VCaP (cell line): ENCODE results near the gene HOXB8.

ENCODE experiments used
- H3K27ac ChIP-seq: fragments of 450-650 bp; 2 replicates; pipeline ENCODE4 v1.5.1; 2017
- TF ChIP-seq, protein P1 (sequence below): fragments of 450-650 bp; conservative IDR thresholded peaks from 2 replicates; pipeline ENCODE4 v1.5.1; 2017; ENCODE audit warnings: mild to moderate bottlenecking, moderate library complexity

HOXB8 gene

DNA sequence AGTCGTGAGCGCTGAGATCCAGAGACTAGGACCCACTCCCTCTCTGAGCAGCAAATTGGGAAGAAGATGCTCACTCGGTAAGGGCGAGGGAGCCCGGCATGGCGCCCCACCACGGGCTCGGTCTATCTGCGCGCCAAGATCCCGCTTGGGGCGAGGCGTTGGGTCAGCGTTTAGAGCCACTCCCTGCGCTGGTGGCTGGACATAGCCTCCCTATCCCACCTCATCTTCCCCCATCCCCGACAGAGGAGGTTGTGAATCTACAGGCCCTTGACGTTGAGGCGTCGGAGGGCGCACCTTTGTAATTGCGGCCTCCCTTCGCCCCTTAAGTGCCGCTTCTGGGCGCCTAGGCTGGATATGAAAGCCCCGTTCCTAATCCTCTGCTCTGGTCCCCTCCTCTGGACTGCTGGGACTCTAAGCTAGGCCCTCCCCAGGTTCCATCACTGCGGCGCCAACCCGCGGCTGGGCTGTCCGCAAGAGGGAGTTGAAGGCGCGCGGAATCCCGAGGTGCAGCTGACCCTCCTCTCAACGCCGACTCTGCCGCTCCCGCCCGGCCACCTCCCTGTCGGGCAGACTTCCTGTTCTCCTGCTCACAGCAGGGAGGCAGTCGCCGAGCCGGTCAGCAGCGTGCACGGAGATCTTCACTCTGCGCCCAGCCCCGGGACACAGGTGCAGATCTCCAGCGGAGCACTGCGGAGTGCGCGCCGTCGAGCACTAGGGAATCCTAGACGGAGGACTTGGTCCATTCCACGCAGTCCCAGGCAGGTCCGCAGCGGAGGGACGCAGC, 27.2 kb upstream of the HOXB8 start:
- no peak overlapping the region for H3K27ac ChIP-seq
- TF ChIP-seq, protein P1, sequence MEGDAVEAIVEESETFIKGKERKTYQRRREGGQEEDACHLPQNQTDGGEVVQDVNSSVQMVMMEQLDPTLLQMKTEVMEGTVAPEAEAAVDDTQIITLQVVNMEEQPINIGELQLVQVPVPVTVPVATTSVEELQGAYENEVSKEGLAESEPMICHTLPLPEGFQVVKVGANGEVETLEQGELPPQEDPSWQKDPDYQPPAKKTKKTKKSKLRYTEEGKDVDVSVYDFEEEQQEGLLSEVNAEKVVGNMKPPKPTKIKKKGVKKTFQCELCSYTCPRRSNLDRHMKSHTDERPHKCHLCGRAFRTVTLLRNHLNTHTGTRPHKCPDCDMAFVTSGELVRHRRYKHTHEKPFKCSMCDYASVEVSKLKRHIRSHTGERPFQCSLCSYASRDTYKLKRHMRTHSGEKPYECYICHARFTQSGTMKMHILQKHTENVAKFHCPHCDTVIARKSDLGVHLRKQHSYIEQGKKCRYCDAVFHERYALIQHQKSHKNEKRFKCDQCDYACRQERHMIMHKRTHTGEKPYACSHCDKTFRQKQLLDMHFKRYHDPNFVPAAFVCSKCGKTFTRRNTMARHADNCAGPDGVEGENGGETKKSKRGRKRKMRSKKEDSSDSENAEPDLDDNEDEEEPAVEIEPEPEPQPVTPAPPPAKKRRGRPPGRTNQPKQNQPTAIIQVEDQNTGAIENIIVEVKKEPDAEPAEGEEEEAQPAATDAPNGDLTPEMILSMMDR, result no peak

DNA sequence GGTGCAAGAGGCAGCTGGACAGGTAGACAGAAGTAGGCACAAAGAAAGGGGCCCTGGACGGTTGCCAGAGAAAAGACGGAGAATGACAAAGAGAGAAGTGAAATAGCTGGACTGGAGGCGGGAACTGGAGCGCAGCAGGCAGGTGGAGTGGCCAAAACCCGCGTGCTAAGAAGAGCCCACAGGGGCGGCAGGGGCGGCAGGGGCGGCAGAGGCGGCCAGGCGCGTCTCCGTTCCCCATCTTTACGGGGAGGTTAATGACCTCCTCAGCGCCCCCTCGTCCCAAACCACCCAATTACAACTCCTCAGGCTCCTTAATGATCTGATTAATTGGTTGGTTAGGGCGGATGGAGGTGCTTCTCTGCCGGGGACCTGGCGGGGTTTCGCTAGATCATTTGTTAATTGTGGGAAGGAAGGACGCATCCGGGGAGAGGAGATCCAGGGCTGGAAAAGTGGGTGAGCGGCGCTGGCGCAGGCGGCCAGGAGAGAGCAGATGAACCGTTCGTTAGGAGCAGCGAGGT, 26.5 kb upstream of the HOXB8 start:
- H3K27ac ChIP-seq, result no peak overlapping the region
- TF ChIP-seq, protein P1, result no peak

DNA sequence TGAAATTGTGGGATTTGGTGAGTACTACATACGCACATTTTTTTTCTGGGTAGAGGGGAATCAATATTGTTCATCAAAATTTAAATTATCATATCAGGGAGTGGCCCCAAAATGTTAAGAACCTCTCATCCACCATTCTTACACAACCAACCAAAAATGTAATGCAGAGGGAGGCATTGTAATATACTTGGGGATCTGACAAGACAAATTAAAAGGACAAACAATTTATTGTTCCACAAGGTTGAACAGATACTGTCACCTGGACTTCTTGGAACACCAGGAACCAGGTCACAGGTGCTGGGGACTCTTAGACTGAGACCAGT, 25.7 kb upstream of the HOXB8 start:
- TF ChIP-seq, protein P1, result no peak
- no peak overlapping the region for H3K27ac ChIP-seq

DNA sequence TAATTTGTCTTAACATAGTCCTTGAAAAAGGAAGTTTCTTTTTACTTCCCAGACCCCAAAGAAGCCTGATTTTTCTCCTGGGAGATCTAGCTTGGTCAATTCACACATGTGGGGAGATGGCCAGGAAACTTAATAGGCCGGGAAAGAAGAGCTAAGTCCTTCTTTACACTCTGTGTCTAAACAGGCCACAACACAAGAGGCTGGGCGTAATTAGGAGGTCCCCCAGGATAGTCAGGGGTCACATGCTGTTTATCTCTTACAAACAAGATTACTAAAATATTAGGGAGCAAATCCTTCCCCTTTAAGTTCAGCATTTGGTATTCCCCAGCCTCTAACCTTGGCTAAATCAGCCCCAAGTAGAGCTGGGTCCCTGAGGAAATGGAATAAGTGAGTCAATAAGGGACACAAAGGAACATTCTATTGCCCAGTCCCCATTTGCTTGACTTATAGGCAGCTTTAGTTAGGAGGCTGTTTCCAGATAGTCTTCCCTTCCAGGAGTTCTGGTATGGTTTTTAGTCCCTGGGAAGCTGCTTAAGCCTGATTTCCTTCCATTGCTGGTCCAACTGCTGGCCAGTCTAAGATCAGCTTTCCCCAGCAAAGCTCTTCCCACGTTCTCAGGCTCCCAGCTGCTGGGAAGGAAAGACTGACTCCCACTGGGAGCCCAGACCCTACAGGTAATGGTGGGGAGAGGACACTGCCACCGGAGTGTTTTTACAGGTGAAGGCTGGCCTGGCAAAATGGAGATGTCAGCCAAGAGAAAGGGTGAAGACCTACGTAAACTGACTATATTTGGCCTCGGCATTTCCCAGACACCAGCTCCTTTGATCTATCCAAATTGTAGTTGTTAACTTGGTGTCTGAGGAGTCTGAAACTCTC, 25.1 kb upstream of the HOXB8 start:
- TF ChIP-seq, protein P1, result no peak
- no peak overlapping the region for H3K27ac ChIP-seq

DNA sequence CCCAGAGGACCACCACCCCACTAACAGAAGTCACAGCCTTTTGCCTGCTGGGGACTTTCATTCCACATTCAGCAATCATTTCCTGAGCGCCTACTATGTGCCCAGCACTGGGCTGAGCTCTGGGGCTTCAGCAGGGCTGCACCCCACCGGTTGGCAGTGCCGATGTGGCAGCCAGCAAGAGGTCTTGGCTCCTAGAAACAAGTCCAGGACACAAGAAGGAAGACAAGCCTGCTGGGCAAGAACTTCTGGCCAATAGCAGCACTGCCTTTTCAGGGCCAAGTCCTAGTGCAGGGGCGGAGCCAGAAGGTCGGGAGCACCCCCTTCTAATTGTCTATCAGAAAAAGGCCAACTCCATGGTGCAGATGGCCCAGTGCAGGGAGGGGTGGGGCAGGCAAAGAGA, 24.0 kb upstream of the HOXB8 start:
- H3K27ac ChIP-seq, result no peak overlapping the region
- TF ChIP-seq, protein P1, result no peak

DNA sequence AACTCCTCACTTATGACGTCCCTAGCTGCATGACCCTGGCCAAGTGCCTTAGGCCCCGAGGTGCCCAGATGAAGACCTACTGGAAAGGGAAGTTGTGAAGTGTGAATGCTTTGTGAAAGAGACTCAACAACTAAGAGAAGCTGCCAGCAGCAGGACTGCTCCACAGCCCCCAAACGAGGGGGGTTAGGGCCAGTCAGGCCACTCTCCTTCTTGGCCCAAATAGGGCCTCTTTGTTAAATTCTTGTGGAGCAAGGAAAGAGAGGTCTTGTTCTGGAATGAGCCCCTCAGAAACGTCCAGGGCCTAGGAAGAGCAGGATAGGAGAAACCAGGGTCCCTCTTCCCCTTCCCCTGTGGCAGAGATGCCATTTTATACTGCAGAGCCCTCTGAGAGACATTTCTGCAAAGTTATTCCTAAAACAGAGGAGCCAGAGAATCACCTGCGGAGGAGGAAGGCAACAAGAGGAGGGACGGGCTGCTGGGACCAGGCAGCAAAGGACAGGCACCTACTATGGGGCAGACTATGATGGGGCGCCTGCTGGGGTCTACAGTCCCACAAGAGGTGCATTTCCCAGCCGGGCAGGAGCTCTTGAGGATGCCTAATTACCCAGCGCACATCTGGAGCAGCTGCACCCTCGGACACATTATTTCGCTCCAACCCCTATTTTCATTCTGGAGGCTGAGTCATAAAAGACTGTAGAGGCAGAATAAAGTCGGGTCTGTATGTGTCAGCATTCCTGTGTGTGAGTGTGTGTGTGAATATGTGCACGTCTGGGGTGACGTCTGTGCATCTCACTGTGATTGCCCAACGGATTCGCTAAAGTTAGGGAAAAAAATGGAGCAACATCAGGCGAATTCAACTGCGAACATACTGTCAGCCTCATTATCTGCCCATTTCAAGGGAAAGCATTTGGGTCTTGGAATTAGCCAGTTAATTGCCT, 22.5 kb upstream of the HOXB8 start:
- H3K27ac ChIP-seq, result no peak overlapping the region
- TF ChIP-seq, protein P1, result no peak
